OCI-M2 (cell line): ENCODE results near the gene CEP72.
"Not testable (repeated sequence)": the region's sequence is repeated elsewhere in the genome, so short reads cannot be mapped to it uniquely, and the experiment has no call there.

ENCODE experiments used
- DNase-seq: peaks from one replicate; lab custom pipeline; 2025; ENCODE audit not compliant: unreplicated experiment; lab: John Stamatoyannopoulos, UW

The CEP72 gene

GRCh38 chr5:580436-580835 lies 31.7 kb upstream of the CEP72 start:
- DNase-seq = no peak

GRCh38 chr5:581266-581665 lies 30.9 kb upstream of the CEP72 start:
- no peak for DNase-seq

GRCh38 chr5:581941-582340 lies 30.2 kb upstream of the CEP72 start:
- no peak for DNase-seq

- not testable (repeated sequence) for DNase-seq
These were observed 29.7 kb upstream of the CEP72 start for GRCh38 chr5:582445-582844.

GRCh38 chr5:582936-583635 lies 29.1 kb upstream of the CEP72 start:
- DNase-seq = no peak

- no peak for DNase-seq
These were observed 28.5 kb upstream of the CEP72 start for GRCh38 chr5:583645-584044.

- DNase-seq = no peak
These were observed 27.9 kb upstream of the CEP72 start for GRCh38 chr5:584216-584615.

GRCh38 chr5:584846-585245 lies 27.3 kb upstream of the CEP72 start:
- no peak for DNase-seq

- DNase-seq = no peak
These were observed 26.6 kb upstream of the CEP72 start for GRCh38 chr5:585556-585955.

GRCh38 chr5:585962-586628 lies 26.0 kb upstream of the CEP72 start:
- DNase-seq = no peak

- DNase-seq = no peak
These were observed 25.3 kb upstream of the CEP72 start for GRCh38 chr5:586751-587285.

- DNase-seq = no peak
These were observed 24.7 kb upstream of the CEP72 start for GRCh38 chr5:587403-587802.

- no peak for DNase-seq
These were observed 23.6 kb upstream of the CEP72 start for GRCh38 chr5:588406-588995.

GRCh38 chr5:589173-589572 lies 23.0 kb upstream of the CEP72 start:
- no peak for DNase-seq

- no peak for DNase-seq
These were observed 22.6 kb upstream of the CEP72 start for GRCh38 chr5:589588-589987.

- no peak for DNase-seq
These were observed 21.8 kb upstream of the CEP72 start for GRCh38 chr5:590346-590745.

GRCh38 chr5:591746-592145 lies 20.4 kb upstream of the CEP72 start:
- no peak for DNase-seq

- DNase-seq = no peak
These were observed 20.0 kb upstream of the CEP72 start for GRCh38 chr5:592158-592557.

GRCh38 chr5:593511-593910 lies 18.6 kb upstream of the CEP72 start:
- no peak for DNase-seq

- DNase-seq = no peak
These were observed 17.8 kb upstream of the CEP72 start for GRCh38 chr5:594226-594860.

GRCh38 chr5:595285-595875 lies 16.8 kb upstream of the CEP72 start:
- no peak for DNase-seq
